GM12864 (cell line): ENCODE measurements around the gene SYTL4.
"Not testable (repeated sequence)": the region's sequence is repeated elsewhere in the genome, so short reads cannot be mapped to it uniquely, and the experiment has no call there.

Experiments
- DNase-seq: peaks from one replicate; pipeline ENCODE4 v3.0.0-alpha.2; 2011; ENCODE audit warnings: low read depth
- H3K4me3 ChIP-seq: 2 replicates; pipeline ENCODE4 v1.5.1; 2011; ENCODE audit warnings: mild to moderate bottlenecking, low read depth, low read length, control low read depth
- TF ChIP-seq, protein P1 (sequence below): IDR thresholded peaks from 2 replicates; pipeline ENCODE4 v1.5.1; 2011; ENCODE audit warnings: low read depth, mild to moderate bottlenecking, moderate library complexity, low read length, control low read depth, inconsistent platforms; ENCODE audit errors: missing control alignments

Gene SYTL4

DNA sequence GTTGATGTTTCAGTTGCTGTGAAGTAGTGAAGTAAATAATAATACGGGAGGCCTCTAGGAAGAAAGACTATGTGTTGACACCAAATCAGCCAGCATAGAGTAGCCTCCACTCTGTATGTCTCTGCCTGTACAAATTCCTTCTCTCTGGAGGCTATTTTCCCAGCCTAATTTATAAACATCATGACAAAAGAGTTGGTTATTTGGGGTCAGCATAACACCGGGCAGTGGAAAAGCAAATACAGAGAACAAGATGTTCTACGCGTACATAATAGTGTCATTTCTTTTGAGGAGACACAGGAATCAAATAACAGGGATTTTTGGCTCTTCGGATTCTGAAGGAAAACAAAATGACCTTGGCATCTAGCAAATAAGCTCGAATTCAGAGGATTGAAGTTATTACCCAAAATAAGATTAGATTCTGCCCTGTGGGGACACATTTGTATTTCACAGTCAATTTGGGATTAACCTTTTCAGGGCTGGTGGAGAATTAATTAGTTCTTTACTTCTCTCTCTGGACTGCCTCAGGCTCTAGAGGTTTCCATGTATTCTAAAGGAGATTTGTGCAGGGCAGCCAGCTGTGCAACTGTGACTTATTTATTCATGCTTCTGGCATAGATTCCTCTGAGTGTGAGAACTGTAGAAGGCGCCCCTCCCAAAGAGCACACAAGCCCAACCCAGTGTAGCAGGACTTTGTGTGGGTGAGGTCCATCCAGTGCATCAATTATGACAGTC lies 14.1 kb upstream of the SYTL4 start:
- H3K4me3 ChIP-seq: no peak overlapping the region
- DNase-seq: no peak
- TF ChIP-seq, protein P1, sequence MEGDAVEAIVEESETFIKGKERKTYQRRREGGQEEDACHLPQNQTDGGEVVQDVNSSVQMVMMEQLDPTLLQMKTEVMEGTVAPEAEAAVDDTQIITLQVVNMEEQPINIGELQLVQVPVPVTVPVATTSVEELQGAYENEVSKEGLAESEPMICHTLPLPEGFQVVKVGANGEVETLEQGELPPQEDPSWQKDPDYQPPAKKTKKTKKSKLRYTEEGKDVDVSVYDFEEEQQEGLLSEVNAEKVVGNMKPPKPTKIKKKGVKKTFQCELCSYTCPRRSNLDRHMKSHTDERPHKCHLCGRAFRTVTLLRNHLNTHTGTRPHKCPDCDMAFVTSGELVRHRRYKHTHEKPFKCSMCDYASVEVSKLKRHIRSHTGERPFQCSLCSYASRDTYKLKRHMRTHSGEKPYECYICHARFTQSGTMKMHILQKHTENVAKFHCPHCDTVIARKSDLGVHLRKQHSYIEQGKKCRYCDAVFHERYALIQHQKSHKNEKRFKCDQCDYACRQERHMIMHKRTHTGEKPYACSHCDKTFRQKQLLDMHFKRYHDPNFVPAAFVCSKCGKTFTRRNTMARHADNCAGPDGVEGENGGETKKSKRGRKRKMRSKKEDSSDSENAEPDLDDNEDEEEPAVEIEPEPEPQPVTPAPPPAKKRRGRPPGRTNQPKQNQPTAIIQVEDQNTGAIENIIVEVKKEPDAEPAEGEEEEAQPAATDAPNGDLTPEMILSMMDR: no peak

DNA sequence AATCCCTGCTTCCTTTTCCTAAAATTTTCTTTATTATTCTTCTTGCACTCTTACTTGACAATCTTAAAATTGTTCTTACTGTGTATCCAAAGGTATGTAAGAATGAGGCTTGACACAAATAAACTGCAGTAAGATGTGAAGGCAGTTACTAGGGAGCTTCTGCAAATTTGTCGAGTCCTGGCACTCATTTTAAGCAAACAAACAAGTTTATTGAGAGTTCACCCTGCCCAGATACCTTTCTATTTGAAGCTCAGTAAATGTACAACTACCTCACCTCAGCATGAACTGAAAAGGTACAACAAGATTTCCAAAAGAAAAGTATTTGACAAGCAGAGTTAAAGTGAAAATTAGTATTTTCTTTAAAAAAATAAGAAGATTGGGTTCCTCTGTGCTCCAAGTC lies 13.3 kb upstream of the SYTL4 start:
- H3K4me3 ChIP-seq: no peak overlapping the region
- TF ChIP-seq, protein P1: no peak
- DNase-seq: no peak

DNA sequence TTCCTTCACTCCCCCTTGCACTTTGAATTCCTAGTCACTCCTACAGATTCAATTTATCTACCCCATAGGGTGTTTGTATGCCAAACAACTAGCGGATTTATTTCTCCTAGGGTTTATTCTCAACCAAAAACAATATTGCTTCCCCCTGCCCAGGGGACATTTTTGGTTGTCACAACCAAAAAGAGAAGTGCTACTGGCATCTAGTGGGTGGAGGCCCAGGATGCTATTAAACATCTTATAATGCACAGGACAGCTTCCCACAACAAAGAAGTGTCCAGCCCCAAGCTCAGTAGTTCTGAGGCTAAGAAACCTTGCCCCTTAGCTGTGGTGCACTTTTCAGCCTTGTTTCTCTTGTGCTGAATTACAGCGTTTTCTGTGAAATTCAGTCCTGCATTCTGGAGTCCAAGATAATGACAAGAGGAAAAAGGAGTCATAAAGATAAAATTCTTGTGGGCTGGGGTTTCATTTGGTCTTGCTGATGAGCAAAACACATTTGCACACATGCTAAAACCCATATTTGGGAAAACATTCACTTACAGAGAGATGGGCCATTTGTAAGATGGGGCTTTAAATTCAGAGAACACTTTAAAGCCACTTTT lies 11.2 kb upstream of the SYTL4 start:
- no peak for DNase-seq
- H3K4me3 ChIP-seq: no peak overlapping the region
- TF ChIP-seq, protein P1: no peak

DNA sequence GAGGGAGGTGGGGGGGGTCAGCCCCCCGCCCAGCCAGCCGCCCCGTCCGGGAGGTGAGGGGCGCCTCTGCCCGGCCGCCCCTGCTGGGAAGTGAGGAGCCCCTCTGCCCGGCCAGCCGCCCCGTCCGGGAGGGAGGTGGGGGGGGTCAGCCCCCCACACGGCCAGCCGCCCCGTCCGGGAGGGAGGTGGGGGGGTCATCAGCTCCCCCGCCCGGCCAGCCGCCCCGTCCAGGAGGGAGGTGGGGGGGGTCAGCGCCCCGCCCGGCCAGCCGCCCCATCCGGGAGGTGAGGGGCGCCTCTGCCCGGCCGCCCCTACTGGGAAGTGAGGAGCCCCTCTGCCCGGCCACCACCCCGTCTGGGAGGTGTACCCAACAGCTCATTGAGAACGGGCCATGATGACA lies 7.9 kb downstream of the SYTL4 start:
- DNase-seq, H3K4me3 ChIP-seq: not testable (repeated sequence)

DNA sequence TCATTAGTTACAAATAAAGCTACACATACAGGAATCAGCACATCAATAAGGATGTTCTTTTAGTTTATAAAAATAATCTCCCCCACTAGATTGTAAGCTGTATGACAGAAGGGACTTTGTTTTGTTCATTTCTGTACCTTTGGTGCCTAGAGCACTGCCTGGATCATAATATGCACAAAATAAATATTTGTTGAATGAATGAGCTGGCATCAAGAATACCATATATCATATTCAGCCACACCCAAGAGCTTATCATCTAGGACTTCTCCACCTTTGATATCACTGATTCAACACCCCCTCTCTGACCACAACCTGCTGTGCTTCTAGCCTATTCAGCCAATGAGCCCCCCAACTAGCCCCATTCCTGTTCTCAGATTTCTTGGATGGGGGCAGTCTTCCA lies 10.6 kb downstream of the SYTL4 start:
- DNase-seq: no peak
- TF ChIP-seq, protein P1: no peak
- H3K4me3 ChIP-seq: no peak overlapping the region

DNA sequence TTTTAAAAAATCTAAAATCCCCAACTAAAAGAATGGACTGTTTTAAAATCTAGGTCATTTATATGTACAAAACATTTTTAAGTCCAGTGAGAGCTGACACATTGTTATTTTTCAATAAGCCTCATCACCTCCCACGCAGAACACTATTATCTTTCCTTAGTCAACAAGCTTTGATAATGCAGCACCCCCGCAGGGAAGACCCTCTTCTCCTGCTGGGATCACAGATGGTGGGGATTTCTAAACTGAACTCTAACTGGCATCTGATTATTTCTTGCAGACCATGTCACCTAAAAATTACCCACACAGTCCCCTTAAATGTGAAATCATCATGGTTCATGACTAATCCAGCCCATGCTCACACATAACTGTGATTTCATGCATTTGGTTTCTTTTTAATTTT lies 11.6 kb downstream of the SYTL4 start:
- H3K4me3 ChIP-seq: no peak overlapping the region
- DNase-seq: no peak
- TF ChIP-seq, protein P1: no peak

DNA sequence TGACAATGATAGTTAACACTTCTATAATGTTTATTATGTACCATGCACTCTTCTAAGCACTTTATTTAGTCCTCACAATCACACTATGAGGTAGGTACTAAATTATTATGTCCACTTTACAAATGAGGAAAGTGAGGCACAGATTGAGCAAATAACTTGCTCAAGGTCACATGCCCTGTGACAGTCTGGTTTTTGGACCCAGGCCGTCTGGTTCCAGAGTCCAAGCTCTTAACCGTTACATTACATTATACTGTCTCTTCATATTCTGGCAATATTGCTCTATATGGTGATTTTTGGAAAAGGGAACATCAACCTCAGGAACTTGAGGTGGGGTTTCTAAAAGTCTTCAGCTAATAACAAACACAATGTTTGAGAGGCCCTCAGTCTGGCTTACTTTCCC lies 12.8 kb downstream of the SYTL4 start:
- no peak for DNase-seq
- TF ChIP-seq, protein P1: no peak
- H3K4me3 ChIP-seq: no peak overlapping the region
